Astrocyte (in vitro differentiated cells and primary cell): ENCODE results near the gene CD28. TPM values are rescaled to one million over a fixed set of nuclear protein-coding genes. Genes with fewer than 3 reads are reported as not detected.

Experiments
- DNase-seq: peaks from one replicate; pipeline ENCODE4 v3.0.0-alpha.2; 2010; ENCODE audit warnings: low read depth
- FAIRE-seq: peaks from 2 replicates; lab custom pipeline; 2011; peaks lifted over from hg19 to GRCh38; lab: Jason Lieb, UNC
- H2AFZ ChIP-seq: 2 replicates; pipeline ENCODE4 v1.6.0; 2012; ENCODE audit warnings: low read depth, low read length, inconsistent platforms
- H3K27ac ChIP-seq: 2 replicates; pipeline ENCODE4 v1.5.1; 2011; ENCODE audit warnings: low read depth, low read length, inconsistent platforms
- H3K27me3 ChIP-seq: 2 replicates; pipeline ENCODE4 v1.6.0; 2011; ENCODE audit warnings: low read length, inconsistent platforms; ENCODE audit not compliant: insufficient read depth
- H3K36me3 ChIP-seq: 2 replicates; pipeline ENCODE4 v1.5.1; 2011; ENCODE audit warnings: low read length, inconsistent platforms; ENCODE audit not compliant: insufficient read depth
- H3K4me1 ChIP-seq: 2 replicates; pipeline ENCODE4 v1.5.1; 2011; ENCODE audit warnings: low read length, inconsistent platforms; ENCODE audit not compliant: insufficient read depth
- H3K4me2 ChIP-seq: 2 replicates; pipeline ENCODE4 v1.6.0; 2012; ENCODE audit warnings: low read length, inconsistent platforms
- H3K4me3 ChIP-seq: 2 replicates; pipeline ENCODE4 v1.5.1; 2011; ENCODE audit warnings: low read depth, mild to moderate bottlenecking, low read length, inconsistent platforms; ENCODE audit not compliant: insufficient read depth
- H3K79me2 ChIP-seq: 2 replicates; pipeline ENCODE4 v1.6.0; 2012; ENCODE audit warnings: mild to moderate bottlenecking, low read length, inconsistent platforms; ENCODE audit not compliant: insufficient read depth
- H3K9ac ChIP-seq: 2 replicates; pipeline ENCODE4 v1.6.0; 2012; ENCODE audit warnings: mild to moderate bottlenecking, low read length, inconsistent platforms
- H3K9me3 ChIP-seq: 2 replicates; pipeline ENCODE4 v1.5.1; 2012; ENCODE audit warnings: low read depth, mild to moderate bottlenecking, low read length, inconsistent platforms; ENCODE audit not compliant: insufficient read depth
- H4K20me1 ChIP-seq: 2 replicates; pipeline ENCODE4 v1.6.0; 2012; ENCODE audit warnings: low read length, inconsistent platforms; ENCODE audit not compliant: insufficient read depth
- H3K27ac Mint-ChIP-seq: one replicate; pipeline ENCODE4 v1.8.0; 2021; ENCODE audit warnings: mild to moderate bottlenecking, mixed read lengths; ENCODE audit not compliant: unreplicated experiment
- H3K27me3 Mint-ChIP-seq: one replicate; pipeline ENCODE4 v1.8.0; 2021; ENCODE audit warnings: low read depth, mixed read lengths; ENCODE audit not compliant: unreplicated experiment
- H3K36me3 Mint-ChIP-seq: one replicate; pipeline ENCODE4 v1.8.0; 2021; ENCODE audit warnings: low read depth, mixed read lengths; ENCODE audit not compliant: unreplicated experiment
- H3K4me1 Mint-ChIP-seq: one replicate; pipeline ENCODE4 v1.8.0; 2021; ENCODE audit warnings: low read depth, mixed read lengths; ENCODE audit not compliant: unreplicated experiment
- H3K4me3 Mint-ChIP-seq: one replicate; pipeline ENCODE4 v1.8.0; 2021; ENCODE audit warnings: mild to moderate bottlenecking, moderate library complexity, mixed read lengths; ENCODE audit not compliant: unreplicated experiment
- H3K9me3 Mint-ChIP-seq: one replicate; pipeline ENCODE4 v1.8.0; 2021; ENCODE audit warnings: mild to moderate bottlenecking, mixed read lengths; ENCODE audit not compliant: unreplicated experiment
- EZH2 ChIP-seq: IDR thresholded peaks from 2 replicates; pipeline ENCODE4 v1.6.1; 2012; ENCODE audit warnings: mild to moderate bottlenecking, low read length, inconsistent platforms; ENCODE audit not compliant: insufficient read depth
- total RNA-seq: library from RNA; stranded (reverse); gene quantifications from 2 replicates; pipeline ENCODE4 v1.2.1, GENCODE V29; 2021
- TF ChIP-seq, protein P1 (sequence below): IDR thresholded peaks from 2 replicates; pipeline ENCODE4 v1.5.1; 2011; ENCODE audit warnings: low read depth, mild to moderate bottlenecking, inconsistent platforms, low read length, moderate library complexity; ENCODE audit not compliant: insufficient read depth

CD28 gene
- total RNA-seq, 1 donor from 2014 or later = not detected

DNA sequence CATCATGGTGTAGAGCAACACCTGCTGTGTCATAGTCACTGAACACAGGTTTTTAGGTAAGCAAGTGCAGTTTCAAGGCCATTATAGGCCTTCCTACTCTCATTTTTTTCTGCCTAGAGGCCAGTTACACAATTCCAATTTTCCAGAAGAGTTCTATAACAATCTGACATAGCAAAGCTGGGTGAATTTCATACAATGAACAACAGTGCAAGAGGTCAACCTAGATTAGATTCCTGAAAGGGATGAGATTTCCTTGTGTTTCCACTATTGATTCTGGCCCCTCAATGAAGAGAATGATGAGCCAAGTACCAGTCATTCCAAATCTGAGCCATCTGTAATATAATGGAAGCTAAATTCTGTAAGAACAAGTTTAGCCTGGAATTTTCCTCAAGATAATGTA lies 15.3 kb upstream of the CD28 start:
- Histone ChIP-seq H3K36me3 (no peaks in the 10 kb centered on the region), H3K4me2 (no peak overlapping the region), H3K27me3 (no peaks in the 10 kb centered on the region), H3K9me3 (no peaks in the 10 kb centered on the region), H3K79me2 (no peaks in the 10 kb centered on the region), H3K4me3 (no peak overlapping the region), H3K27ac (no peak overlapping the region), H4K20me1 (no peaks in the 10 kb centered on the region), H3K4me1 (peaks cover 14% of the 10 kb centered on the region), H2AFZ (no peak overlapping the region), H3K9ac (no peak overlapping the region)
- Mint-ChIP-seq H3K27ac (no peak overlapping the region), H3K4me1 (peaks cover 22% of the 10 kb centered on the region), H3K27me3 (peaks cover 2% of the 10 kb centered on the region), H3K36me3 (peaks cover 2% of the 10 kb centered on the region), H3K4me3 (no peak overlapping the region), H3K9me3 (no peaks in the 10 kb centered on the region)
- DNase-seq = no peak
- no peak for FAIRE-seq
- TF ChIP-seq, protein P1, sequence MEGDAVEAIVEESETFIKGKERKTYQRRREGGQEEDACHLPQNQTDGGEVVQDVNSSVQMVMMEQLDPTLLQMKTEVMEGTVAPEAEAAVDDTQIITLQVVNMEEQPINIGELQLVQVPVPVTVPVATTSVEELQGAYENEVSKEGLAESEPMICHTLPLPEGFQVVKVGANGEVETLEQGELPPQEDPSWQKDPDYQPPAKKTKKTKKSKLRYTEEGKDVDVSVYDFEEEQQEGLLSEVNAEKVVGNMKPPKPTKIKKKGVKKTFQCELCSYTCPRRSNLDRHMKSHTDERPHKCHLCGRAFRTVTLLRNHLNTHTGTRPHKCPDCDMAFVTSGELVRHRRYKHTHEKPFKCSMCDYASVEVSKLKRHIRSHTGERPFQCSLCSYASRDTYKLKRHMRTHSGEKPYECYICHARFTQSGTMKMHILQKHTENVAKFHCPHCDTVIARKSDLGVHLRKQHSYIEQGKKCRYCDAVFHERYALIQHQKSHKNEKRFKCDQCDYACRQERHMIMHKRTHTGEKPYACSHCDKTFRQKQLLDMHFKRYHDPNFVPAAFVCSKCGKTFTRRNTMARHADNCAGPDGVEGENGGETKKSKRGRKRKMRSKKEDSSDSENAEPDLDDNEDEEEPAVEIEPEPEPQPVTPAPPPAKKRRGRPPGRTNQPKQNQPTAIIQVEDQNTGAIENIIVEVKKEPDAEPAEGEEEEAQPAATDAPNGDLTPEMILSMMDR = no peak
- TF ChIP-seq EZH2 = no peak

DNA sequence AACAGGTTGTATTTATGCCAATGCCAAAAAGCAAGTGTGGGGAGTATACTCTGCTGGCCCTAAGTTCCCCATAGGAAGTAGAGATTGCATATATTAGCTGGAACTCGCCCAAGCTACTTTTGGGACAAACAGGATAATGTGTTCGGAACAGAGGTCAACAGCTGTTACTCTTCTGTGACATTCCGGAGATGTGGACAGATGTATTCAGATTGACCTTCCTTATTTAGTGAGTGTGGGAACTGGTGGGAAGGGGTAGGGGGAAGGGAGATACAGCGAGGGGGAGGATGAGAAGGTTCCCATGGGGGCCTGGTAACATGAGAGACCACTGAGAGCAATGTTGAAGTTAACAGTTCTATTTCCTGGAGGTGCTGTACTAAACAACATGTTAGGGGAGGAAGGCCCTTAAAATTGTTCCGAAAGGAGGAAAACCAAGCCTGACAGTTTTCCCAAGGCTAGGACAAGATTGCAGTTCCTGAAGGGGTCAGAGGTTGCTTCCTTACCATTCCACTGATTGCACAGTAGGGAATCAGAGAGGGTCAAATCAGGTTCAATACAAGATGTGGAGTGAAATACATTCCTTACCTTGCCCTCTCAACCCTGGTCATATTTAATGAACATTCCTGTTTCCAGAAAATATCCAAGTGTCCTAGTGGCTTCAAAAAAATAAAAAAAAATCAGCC lies 14.3 kb upstream of the CD28 start:
- FAIRE-seq (no peak), DNase-seq (no peak)
- no peak overlapping the region for H2AFZ ChIP-seq
- no peaks in the 10 kb centered on the region for H3K9me3 ChIP-seq
- no peaks in the 10 kb centered on the region for H4K20me1 ChIP-seq
- H3K4me2 ChIP-seq = no peak overlapping the region
- Mint-ChIP-seq H3K4me3 (no peak overlapping the region), H3K4me1 (peaks cover 18% of the 10 kb centered on the region), H3K9me3 (no peaks in the 10 kb centered on the region), H3K36me3 (peaks cover 2% of the 10 kb centered on the region), H3K27ac (no peak overlapping the region), H3K27me3 (peaks cover 2% of the 10 kb centered on the region)
- no peak for TF ChIP-seq EZH2
- TF ChIP-seq, protein P1 = no peak
- H3K4me1 ChIP-seq = peaks cover 5% of the 10 kb centered on the region
- H3K79me2 ChIP-seq = no peaks in the 10 kb centered on the region
- no peaks in the 10 kb centered on the region for H3K36me3 ChIP-seq
- no peak overlapping the region for H3K27ac ChIP-seq
- no peaks in the 10 kb centered on the region for H3K27me3 ChIP-seq
- no peak overlapping the region for H3K9ac ChIP-seq
- H3K4me3 ChIP-seq = no peak overlapping the region

DNA sequence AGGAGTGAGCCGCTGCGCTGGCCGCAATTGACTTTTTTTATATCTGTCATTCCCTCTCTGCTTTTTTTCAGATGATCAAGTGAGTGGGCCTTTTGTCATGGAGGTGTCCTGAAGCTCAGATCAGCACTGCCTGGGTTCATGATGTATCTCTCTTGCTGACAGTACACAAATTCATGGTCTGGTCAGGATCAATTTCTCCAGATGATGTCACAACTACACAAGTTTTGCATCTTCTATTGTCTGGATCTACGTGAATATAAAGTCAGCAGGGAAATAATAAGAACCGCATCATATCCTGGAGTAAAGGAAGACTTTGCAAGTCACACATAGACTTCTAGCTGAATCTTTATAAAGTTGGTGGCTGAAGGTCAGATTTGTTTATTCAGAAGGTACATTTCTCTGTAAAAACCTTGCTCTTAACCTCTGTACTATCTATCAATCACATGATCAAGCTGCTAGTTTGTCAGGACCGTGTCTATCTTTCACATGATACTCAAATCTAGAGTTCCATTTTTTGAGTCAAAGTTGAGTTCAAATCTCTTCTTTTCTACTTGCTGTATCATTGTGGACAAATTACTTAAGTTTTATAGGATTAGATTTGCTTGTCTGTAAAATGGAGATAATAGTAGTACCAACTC lies 13.1 kb upstream of the CD28 start:
- H3K36me3 ChIP-seq = no peaks in the 10 kb centered on the region
- Mint-ChIP-seq H3K27ac (no peak overlapping the region), H3K36me3 (peaks cover 2% of the 10 kb centered on the region), H3K27me3 (peaks cover 2% of the 10 kb centered on the region), H3K9me3 (peaks cover under 1% of the 10 kb centered on the region), H3K4me3 (no peak overlapping the region), H3K4me1 (peaks cover 12% of the 10 kb centered on the region)
- H3K27me3 ChIP-seq = no peaks in the 10 kb centered on the region
- FAIRE-seq (no peak), DNase-seq (no peak)
- H3K4me2 ChIP-seq = no peak overlapping the region
- H3K4me1 ChIP-seq = peaks cover 4% of the 10 kb centered on the region
- H3K9ac ChIP-seq = no peak overlapping the region
- no peak overlapping the region for H3K27ac ChIP-seq
- TF ChIP-seq, protein P1 = no peak
- no peak for TF ChIP-seq EZH2
- H3K79me2 ChIP-seq = no peaks in the 10 kb centered on the region
- no peaks in the 10 kb centered on the region for H4K20me1 ChIP-seq
- no peaks in the 10 kb centered on the region for H3K9me3 ChIP-seq
- no peak overlapping the region for H2AFZ ChIP-seq
- no peak overlapping the region for H3K4me3 ChIP-seq
